Keratinocyte (primary cell): Measurements from ENCODE around the gene CFL2. TPM values are rescaled to one million over a fixed set of nuclear protein-coding genes. Genes with fewer than 3 reads are reported as not detected.
A peak's percentile ranks its signal among the peaks of the same experiment; 100 is the strongest.

ENCODE experiments used
- DNase-seq: peaks from one replicate; pipeline ENCODE4 v3.0.0-alpha.2; 2011; ENCODE audit warnings: low read depth, missing footprints, low spot score
- FAIRE-seq: peaks from 2 replicates; lab custom pipeline; 2011; peaks lifted over from hg19 to GRCh38; lab: Jason Lieb, UNC
- H2AFZ ChIP-seq: 2 replicates; pipeline ENCODE4 v1.6.0; 2012; ENCODE audit warnings: low read length, control low read depth, inconsistent platforms; ENCODE audit not compliant: control insufficient read depth
- H3K27ac ChIP-seq: 2 replicates; pipeline ENCODE4 v1.5.1; 2011; ENCODE audit warnings: low read length; ENCODE audit not compliant: control insufficient read depth, insufficient read depth
- H3K27me3 ChIP-seq: 3 replicates; pipeline ENCODE4 v1.6.0; 2011; ENCODE audit warnings: low read length; ENCODE audit not compliant: control insufficient read depth, insufficient read depth; ENCODE audit errors: extremely low read depth
- H3K36me3 ChIP-seq, 2 experiments: 2 replicates in 1 of 2; 3 replicates in 1 of 2; pipeline ENCODE4 v1.5.1; 2011; ENCODE audit warnings: low read length in 2 of 2, mild to moderate bottlenecking in 1 of 2; ENCODE audit not compliant: control insufficient read depth in 2 of 2, insufficient read depth in 2 of 2; ENCODE audit errors: extremely low read depth in 1 of 2
- H3K4me1 ChIP-seq: 3 replicates; pipeline ENCODE4 v1.5.1; 2011; ENCODE audit warnings: low read length; ENCODE audit not compliant: control insufficient read depth, insufficient read depth; ENCODE audit errors: extremely low read depth
- H3K4me2 ChIP-seq: 3 replicates; pipeline ENCODE4 v1.6.0; 2011; ENCODE audit warnings: low read depth, low read length; ENCODE audit not compliant: control insufficient read depth, insufficient read depth; ENCODE audit errors: extremely low read depth
- H3K4me3 ChIP-seq, 3 experiments: fragments of 200-600 bp in 1 of 3; sonication (generic) in 1 of 3; 2 replicates in 2 of 3; 3 replicates in 1 of 3; pipeline ENCODE4 v1.5.1; 2011 to 2016; ENCODE audit warnings: low read length in 3 of 3, mild to moderate bottlenecking in 3 of 3, control low read depth in 2 of 3, inconsistent platforms in 1 of 3, low read depth in 1 of 3, mixed read lengths in 1 of 3, mixed run types in 1 of 3, moderate library complexity in 1 of 3; ENCODE audit not compliant: control insufficient read depth in 2 of 3, insufficient read depth in 2 of 3; ENCODE audit errors: extremely low read depth in 1 of 3
- H3K79me2 ChIP-seq: 2 replicates; pipeline ENCODE4 v1.6.0; 2012; ENCODE audit warnings: low read length; ENCODE audit not compliant: control insufficient read depth, insufficient read depth
- H3K9ac ChIP-seq: 3 replicates; pipeline ENCODE4 v1.6.0; 2011; ENCODE audit warnings: low read length; ENCODE audit not compliant: control insufficient read depth, insufficient read depth; ENCODE audit errors: extremely low read depth
- H3K9me1 ChIP-seq: 3 replicates; pipeline ENCODE4 v1.6.0; 2011; ENCODE audit warnings: low read length; ENCODE audit not compliant: control insufficient read depth, insufficient read depth; ENCODE audit errors: extremely low read depth
- H3K9me3 ChIP-seq: 2 replicates; pipeline ENCODE4 v1.5.1; 2012; ENCODE audit warnings: low read depth, low read length; ENCODE audit not compliant: control insufficient read depth
- H4K20me1 ChIP-seq: 3 replicates; pipeline ENCODE4 v1.6.0; 2011; ENCODE audit warnings: low read length; ENCODE audit not compliant: control insufficient read depth, insufficient read depth; ENCODE audit errors: extremely low read depth
- EZH2 ChIP-seq: IDR thresholded peaks from one replicate; pipeline ENCODE4 v1.6.1; 2012; ENCODE audit warnings: inconsistent platforms, mild to moderate bottlenecking, low read length, moderate library complexity
- dilution Hi-C: fragments of 300-500 bp; cut with MboI; formaldehyde crosslinking; loops from one replicate; pipeline ENCODE4 v1.7.0; 2020; ENCODE audit warnings: low sequenced_read_pairs; ENCODE audit not compliant: extremely low pct_ligation_motif_present
- polyA plus RNA-seq, 5 experiments: library from polyadenylated mRNA; depleted of rRNA in 3 of 5; stranded (reverse) in 3 of 5; stranded (forward) in 1 of 5; unstranded in 1 of 5; fragments of >200 nt; gene quantifications; 1 replicate in 1 of 5; 2 replicates in 3 of 5; 3 replicates in 1 of 5; pipeline versions ENCODE4 v1.2.1 to v1.2.3, GENCODE V29; 2011 to 2012; ENCODE audit warnings: missing spikeins in 2 of 5, low read depth in 1 of 5, low replicate concordance in 1 of 5
- TF ChIP-seq, protein P1 (sequence below), 3 experiments: IDR thresholded peaks in 1 of 3; conservative IDR thresholded peaks in 1 of 3; optimal IDR thresholded peaks in 1 of 3; 2 replicates in 2 of 3; 3 replicates in 1 of 3; pipeline versions ENCODE3 to v1.5.1; 2011; ENCODE audit warnings: low read length in 3 of 3, mild to moderate bottlenecking in 3 of 3, moderate library complexity in 2 of 3, control low read depth in 1 of 3, inconsistent platforms in 1 of 3; ENCODE audit not compliant: insufficient read depth in 2 of 3; ENCODE audit errors: extremely low read depth in 1 of 3

Gene CFL2
- polyA plus RNA-seq, 1 donor (not counting 4 experiments of a cell fraction or from before 2014, with no cell fraction given): 30.5 TPM

DNA sequence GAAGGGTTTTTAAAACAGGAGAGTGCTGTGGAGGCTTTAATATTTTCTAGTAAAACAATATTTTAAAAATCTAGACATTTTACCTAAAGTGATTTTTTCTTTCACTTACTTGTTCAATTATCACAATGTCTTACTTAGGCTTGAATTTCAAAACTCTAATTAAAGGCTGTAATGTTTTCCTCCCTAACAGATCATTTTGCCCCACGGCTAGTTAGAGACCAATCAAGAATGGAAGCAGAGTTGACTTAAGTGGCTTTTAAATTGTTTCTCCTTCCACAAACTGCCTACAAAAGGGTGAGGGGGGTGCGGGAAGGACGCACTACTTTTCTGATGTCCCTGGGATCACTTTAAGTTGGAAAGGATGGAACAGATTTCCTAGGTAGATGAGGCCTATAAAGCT lies 9.5 kb upstream of the CFL2 start:
- Histone ChIP-seq H3K4me1 (peaks cover 6% of the 10 kb centered on the region), H3K27me3 (no peaks in the 10 kb centered on the region), H4K20me1 (no peaks in the 10 kb centered on the region), H3K27ac (no peak overlapping the region), H3K9ac (no peak overlapping the region), H3K9me1 (no peaks in the 10 kb centered on the region), H3K4me2 (no peak overlapping the region), H3K9me3 (no peaks in the 10 kb centered on the region), H3K36me3 (no peaks in the 10 kb centered on the region), H3K4me3 (no peak overlapping the region), H3K79me2 (no peaks in the 10 kb centered on the region), H2AFZ (no peak overlapping the region)
- DNase-seq (no peak), FAIRE-seq (no peak)
- dilution Hi-C loops: no loop called here
- no peak for TF ChIP-seq EZH2
- TF ChIP-seq, protein P1, sequence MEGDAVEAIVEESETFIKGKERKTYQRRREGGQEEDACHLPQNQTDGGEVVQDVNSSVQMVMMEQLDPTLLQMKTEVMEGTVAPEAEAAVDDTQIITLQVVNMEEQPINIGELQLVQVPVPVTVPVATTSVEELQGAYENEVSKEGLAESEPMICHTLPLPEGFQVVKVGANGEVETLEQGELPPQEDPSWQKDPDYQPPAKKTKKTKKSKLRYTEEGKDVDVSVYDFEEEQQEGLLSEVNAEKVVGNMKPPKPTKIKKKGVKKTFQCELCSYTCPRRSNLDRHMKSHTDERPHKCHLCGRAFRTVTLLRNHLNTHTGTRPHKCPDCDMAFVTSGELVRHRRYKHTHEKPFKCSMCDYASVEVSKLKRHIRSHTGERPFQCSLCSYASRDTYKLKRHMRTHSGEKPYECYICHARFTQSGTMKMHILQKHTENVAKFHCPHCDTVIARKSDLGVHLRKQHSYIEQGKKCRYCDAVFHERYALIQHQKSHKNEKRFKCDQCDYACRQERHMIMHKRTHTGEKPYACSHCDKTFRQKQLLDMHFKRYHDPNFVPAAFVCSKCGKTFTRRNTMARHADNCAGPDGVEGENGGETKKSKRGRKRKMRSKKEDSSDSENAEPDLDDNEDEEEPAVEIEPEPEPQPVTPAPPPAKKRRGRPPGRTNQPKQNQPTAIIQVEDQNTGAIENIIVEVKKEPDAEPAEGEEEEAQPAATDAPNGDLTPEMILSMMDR (optimal IDR thresholded peaks at IDR 0.05 in 1 of 3, IDR thresholded peaks at IDR 0.05 in 1 of 3, conservative IDR thresholded peaks at IDR 0.05 in 1 of 3; ENCODE audit: extremely low read depth in 1 of 3, insufficient read depth in 2 of 3, low read length in 3 of 3): no peak

DNA sequence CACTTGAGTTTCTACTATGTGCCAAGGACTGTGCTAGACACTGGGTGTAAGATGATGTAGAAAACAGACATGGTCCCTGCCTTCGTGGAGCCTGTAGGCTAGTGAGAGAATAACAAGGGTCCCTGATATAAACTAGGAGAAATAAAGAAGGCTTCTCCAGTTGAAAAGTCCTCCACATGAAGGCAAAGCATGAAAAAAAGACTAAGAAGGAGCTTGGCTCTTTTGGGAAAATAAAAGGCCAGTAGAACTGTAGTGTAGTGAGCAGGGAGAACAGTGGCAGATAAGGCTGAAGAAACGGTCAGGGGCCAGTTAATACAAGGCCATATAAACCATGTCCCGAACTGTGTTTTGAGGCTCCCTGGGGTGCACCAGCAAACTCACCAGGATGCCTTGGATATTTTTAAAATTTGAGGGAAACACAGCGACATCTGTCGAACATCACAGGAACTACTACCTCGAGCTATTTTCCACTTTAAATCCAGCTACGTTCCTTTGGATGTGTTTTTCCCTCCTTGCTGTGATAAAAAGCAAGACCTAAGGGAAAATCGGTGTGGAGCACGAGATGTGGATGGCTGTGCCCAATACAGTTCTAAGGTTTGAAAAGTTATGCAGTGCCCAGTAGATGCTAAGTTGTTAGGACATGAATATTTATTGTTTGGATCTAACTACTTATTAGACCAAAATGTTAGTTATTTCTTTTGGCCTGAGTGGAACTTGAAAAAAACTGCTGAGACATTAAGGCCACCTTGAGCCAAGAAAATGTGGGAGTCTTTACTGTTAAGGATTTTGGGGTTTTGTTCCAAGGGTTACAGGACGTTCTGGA lies 8.5 kb upstream of the CFL2 start:
- peak overlapping the region; percentile 87 for H2AFZ ChIP-seq
- no peak overlapping the region for H3K4me3 ChIP-seq
- no peak overlapping the region for H3K9ac ChIP-seq
- no peaks in the 10 kb centered on the region for H3K36me3 ChIP-seq
- dilution Hi-C loops: no loop called here
- no peak for DNase-seq
- H3K4me1 ChIP-seq: peaks cover 6% of the 10 kb centered on the region
- no peaks in the 10 kb centered on the region for H4K20me1 ChIP-seq
- FAIRE-seq: peak; percentile 85
- no peaks in the 10 kb centered on the region for H3K9me3 ChIP-seq
- H3K27me3 ChIP-seq: no peaks in the 10 kb centered on the region
- no peak overlapping the region for H3K4me2 ChIP-seq
- H3K27ac ChIP-seq: no peak overlapping the region
- no peaks in the 10 kb centered on the region for H3K79me2 ChIP-seq
- no peaks in the 10 kb centered on the region for H3K9me1 ChIP-seq
- TF ChIP-seq, protein P1 (optimal IDR thresholded peaks at IDR 0.05 in 1 of 3, IDR thresholded peaks at IDR 0.05 in 1 of 3, conservative IDR thresholded peaks at IDR 0.05 in 1 of 3; ENCODE audit: extremely low read depth in 1 of 3, insufficient read depth in 2 of 3, low read length in 3 of 3): peak; percentile 65 to 85 (median 73)
- no peak for TF ChIP-seq EZH2
